ENCODE data around the gene DYSF.

The DYSF gene

DNA sequence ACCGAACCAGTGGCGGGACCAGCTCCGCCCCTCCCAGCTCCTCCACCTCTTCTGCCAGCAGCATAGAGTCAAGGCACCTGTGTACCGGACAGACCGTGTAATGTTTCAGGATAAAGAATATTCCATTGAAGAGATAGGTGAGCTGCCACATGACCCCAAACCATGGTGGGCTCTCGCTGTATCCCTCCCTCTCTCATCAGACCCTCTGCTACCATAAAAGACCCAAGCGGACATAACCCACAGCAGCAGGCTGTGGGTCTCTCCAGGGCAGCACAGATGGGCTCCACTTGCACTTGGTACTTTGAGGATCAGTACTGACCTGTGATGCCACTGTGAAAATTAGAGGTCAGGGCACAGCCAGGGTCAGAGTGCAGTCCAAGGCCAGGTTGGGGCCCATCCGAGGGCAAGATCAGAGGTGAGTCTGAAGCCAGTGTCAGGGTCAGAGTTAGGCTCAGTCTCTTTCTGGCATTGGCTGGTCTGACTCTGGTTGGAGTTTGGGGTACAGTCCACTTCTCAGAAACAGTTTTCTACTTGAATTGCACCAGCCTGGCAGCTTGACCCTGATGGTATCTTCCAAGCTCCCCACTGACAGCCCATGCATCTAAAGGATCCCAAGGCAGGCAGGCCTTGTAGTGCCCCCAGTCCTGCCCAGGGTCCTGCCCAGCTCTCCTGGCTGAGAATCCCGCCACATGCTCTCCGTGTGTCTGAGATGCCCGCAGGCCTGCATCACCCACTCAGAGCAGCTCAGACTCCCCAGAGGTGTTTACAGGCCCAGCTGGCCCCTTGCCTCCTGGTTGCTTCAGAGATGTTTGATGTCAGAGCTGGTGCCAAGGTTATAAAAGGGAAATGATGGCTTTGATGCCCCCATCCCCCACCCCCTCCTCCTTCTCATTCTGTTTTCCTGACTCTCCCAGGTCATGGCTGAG is 212.1 kb downstream of the DYSF start:
- no peak overlapping the region for H3K4me3 Mint-ChIP-seq
- H3K4me1 Mint-ChIP-seq, result peaks cover 10% of the 10 kb centered on the region
- no peaks in the 10 kb centered on the region for H3K36me3 Mint-ChIP-seq (ENCODE audit: low read depth)
- no peaks in the 10 kb centered on the region for H3K9me3 Mint-ChIP-seq
- no peak for DNase-seq
- no peak overlapping the region for H3K27ac Mint-ChIP-seq
- H3K27me3 Mint-ChIP-seq (ENCODE audit: low read depth, poor library complexity), result peaks cover 12% of the 10 kb centered on the region
- TF ChIP-seq CTCF (IDR thresholded peaks at IDR 0.05), result no peak

DNA sequence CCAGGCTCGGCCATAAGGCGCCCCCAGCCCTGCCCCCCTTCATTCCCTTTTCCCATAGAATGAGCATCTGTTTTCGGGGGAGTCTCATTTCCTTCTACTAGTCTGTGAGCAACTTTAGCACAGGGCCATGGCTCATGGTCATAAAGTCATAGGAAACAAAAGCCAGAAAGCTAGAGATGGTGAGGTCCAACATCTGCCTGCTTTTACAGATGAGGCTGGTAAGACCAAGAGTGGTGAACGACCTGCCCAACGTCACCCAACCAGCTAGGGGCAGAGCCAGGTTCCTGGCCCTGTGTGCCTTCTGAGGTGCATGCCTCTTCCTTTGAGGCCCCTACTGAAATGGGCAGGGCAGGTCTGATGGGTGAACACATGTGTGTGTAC is 212.7 kb downstream of the DYSF start:
- Mint-ChIP-seq H3K9me3 (no peaks in the 10 kb centered on the region), H3K27ac (no peak overlapping the region), H3K4me1 (peaks cover 10% of the 10 kb centered on the region), H3K4me3 (no peak overlapping the region), H3K36me3 (ENCODE audit: low read depth) (no peaks in the 10 kb centered on the region), H3K27me3 (ENCODE audit: low read depth, poor library complexity) (peaks cover 12% of the 10 kb centered on the region)
- TF ChIP-seq CTCF (IDR thresholded peaks at IDR 0.05), result no peak
- no peak for DNase-seq

DNA sequence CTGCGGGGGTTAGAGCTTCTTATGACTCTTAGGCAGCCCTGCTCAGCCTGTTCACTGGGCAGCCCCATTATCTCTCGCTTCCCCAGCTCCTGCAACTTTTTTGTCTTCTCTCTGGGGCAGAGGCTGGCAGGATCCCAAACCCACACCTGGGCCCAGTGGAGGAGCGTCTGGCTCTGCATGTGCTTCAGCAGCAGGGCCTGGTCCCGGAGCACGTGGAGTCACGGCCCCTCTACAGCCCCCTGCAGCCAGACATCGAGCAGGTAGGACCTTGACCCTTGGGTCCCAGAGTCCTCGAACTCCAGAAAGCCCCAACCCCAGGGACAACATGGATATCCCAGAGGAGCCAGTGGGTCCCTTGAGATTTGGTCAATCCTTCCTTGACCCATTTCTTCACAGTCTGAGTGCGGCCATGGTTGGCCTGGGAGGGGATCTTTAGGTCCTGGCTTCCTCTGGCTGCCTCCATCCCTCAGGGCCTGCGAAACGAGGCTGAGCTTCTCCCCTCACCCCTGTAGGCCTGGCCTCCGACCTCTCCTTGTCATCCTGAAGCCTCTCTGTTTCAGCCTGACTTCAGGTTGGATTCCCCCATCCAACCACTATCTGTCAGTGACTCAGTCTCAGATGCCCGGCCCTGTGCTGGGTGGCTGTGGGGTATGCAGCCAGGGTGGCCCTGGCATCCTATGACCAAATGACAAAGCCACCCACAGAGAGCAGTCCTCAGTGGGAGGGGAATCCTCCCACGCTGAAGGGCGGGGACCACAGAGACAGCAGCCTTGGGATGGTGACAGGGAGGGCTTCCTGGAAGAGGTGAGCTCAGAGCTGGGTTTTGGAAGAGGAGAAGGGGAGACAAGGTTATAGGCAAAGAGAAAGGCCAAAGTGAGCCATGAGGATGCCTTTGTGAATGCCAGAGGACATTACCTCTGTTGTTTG is 214.2 kb downstream of the DYSF start:
- Mint-ChIP-seq H3K4me1 (peaks cover 17% of the 10 kb centered on the region), H3K36me3 (ENCODE audit: low read depth) (no peaks in the 10 kb centered on the region), H3K27me3 (ENCODE audit: low read depth, poor library complexity) (peaks cover 17% of the 10 kb centered on the region), H3K9me3 (no peaks in the 10 kb centered on the region), H3K27ac (no peak overlapping the region), H3K4me3 (no peak overlapping the region)
- TF ChIP-seq CTCF (IDR thresholded peaks at IDR 0.05), result no peak
- DNase-seq, result no peak

DNA sequence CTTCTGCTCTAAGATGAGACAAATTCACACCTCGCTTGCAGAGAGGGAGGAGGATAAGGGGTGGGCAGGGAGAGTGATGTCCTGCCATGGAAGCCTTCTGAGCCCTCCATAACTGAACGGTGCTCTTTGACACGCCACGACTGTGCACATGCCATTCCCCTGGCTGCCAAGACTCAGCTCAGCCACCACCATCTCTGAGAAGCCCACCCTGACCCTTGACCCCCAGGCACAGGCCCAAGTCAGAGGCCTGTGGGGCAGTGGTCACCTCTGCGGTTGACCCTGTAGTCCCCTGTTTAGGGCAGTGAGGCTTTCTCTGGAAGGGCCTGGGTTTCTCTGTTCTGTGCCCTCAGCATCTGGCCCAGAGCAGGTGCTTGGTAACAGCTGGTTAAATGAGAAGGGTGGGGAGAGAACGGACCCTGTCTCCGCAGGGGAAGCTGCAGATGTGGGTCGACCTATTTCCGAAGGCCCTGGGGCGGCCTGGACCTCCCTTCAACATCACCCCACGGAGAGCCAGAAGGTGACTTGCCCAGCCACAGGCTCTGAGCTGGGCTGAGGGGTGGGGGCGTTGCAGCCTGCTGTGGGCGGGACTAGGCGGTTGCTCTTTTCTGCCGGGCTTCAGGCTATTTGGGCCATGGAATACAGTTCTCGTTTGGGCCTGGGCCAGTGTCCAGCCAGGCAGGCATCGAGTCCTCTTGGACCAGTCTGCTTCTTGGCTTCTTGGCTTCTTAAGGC is 215.1 kb downstream of the DYSF start:
- Mint-ChIP-seq H3K9me3 (no peaks in the 10 kb centered on the region), H3K4me3 (no peak overlapping the region), H3K36me3 (ENCODE audit: low read depth) (no peaks in the 10 kb centered on the region), H3K27me3 (ENCODE audit: low read depth, poor library complexity) (peaks cover 21% of the 10 kb centered on the region), H3K27ac (no peak overlapping the region), H3K4me1 (peaks cover 25% of the 10 kb centered on the region)
- no peak for TF ChIP-seq CTCF (IDR thresholded peaks at IDR 0.05)
- no peak for DNase-seq

- no peak for DNase-seq
- Mint-ChIP-seq H3K27ac (no peak overlapping the region), H3K4me3 (no peak overlapping the region), H3K4me1 (peaks cover 28% of the 10 kb centered on the region), H3K36me3 (ENCODE audit: low read depth) (no peaks in the 10 kb centered on the region), H3K27me3 (ENCODE audit: low read depth, poor library complexity) (peaks cover 21% of the 10 kb centered on the region), H3K9me3 (no peaks in the 10 kb centered on the region)
- TF ChIP-seq CTCF (IDR thresholded peaks at IDR 0.05), result no peak
Observed at GRCh38 chr2:71669058-71669456, 215.7 kb downstream of the DYSF start.
